ENCODE data around the gene BLOC1S4. TPM values are rescaled to one million over a fixed set of nuclear protein-coding genes. Genes with fewer than 3 reads are reported as not detected.
"Not testable (repeated sequence)": the region's sequence is repeated elsewhere in the genome, so short reads cannot be mapped to it uniquely, and the experiment has no call there.

The BLOC1S4 gene
- total RNA-seq, 1 donor from 2014 or later: 14.2 TPM

- TF ChIP-seq, protein P1, sequence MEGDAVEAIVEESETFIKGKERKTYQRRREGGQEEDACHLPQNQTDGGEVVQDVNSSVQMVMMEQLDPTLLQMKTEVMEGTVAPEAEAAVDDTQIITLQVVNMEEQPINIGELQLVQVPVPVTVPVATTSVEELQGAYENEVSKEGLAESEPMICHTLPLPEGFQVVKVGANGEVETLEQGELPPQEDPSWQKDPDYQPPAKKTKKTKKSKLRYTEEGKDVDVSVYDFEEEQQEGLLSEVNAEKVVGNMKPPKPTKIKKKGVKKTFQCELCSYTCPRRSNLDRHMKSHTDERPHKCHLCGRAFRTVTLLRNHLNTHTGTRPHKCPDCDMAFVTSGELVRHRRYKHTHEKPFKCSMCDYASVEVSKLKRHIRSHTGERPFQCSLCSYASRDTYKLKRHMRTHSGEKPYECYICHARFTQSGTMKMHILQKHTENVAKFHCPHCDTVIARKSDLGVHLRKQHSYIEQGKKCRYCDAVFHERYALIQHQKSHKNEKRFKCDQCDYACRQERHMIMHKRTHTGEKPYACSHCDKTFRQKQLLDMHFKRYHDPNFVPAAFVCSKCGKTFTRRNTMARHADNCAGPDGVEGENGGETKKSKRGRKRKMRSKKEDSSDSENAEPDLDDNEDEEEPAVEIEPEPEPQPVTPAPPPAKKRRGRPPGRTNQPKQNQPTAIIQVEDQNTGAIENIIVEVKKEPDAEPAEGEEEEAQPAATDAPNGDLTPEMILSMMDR (IDR thresholded peaks at IDR 0.05; ENCODE audit: insufficient read depth, low read length, severe bottlenecking): no peak
- DNase-seq (ENCODE audit: low read depth) (no peak), FAIRE-seq (no peak)
- Histone ChIP-seq H3K36me3 (ENCODE audit: control insufficient read depth, insufficient read depth, low read length) (no peaks in the 10 kb centered on the region), H3K27me3 (ENCODE audit: control insufficient read depth, insufficient read depth, low read length) (no peaks in the 10 kb centered on the region), H3K4me3 (ENCODE audit: low read depth, low read length) (no peak overlapping the region)
Observed at GRCh38 chr4:6754481-6755087, 38.6 kb downstream of the BLOC1S4 start.

DNA sequence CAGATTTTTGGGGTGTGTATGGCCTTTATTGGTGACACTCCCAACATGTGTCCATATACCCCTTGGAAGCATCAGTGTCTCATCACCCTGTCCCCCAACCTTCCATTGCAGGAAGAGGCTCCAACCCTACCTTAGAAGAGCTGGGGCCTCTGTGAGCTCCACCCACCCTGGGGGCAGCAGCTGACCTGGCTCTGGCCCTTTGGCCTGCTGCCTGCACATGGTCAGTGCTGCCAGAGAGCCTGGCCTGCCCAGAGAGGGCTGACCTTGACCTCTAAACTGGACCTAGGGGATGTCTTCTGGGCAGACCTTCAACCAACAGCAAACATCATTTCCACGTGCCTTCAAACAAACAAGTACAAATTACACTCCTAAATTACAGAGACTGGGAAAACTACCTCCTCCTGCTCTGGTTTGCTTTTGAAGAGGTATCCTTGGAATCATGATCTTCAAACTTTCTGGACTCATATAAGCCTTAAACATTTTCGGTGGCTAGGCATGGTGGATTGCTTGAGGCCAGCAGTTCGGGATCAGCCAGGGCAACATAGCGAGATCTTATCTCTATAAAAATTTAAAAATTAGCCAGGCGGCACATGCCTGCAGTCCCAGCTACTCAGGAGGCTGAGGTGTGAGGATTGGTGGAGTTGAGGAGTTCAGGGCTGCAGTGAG is 39.2 kb downstream of the BLOC1S4 start:
- Histone ChIP-seq H3K4me3 (ENCODE audit: low read depth, low read length) (no peak overlapping the region), H3K36me3 (ENCODE audit: control insufficient read depth, insufficient read depth, low read length) (no peaks in the 10 kb centered on the region), H3K27me3 (ENCODE audit: control insufficient read depth, insufficient read depth, low read length) (no peaks in the 10 kb centered on the region)
- DNase-seq (ENCODE audit: low read depth) (no peak), FAIRE-seq (no peak)
- TF ChIP-seq, protein P1 (IDR thresholded peaks at IDR 0.05; ENCODE audit: insufficient read depth, low read length, severe bottlenecking): no peak

DNA sequence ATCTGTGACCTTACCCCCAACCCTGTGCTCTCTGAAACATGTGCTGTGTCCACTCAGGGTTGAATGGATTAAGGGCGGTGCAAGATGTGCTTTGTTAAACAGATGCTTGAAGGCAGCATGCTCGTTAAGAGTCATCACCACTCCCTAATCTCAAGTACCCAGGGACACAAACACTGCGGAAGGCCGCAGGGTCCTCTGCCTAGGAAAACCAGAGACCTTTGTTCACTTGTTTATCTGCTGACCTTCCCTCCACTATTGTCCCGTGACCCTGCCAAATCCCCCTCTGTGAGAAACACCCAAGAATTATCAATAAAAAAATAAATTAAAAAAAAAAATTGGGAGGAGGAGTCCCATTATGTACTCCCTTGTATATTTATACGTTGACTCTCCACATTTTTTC is 40.4 kb downstream of the BLOC1S4 start:
- not testable (repeated sequence) for H3K27me3 ChIP-seq (ENCODE audit: control insufficient read depth, insufficient read depth, low read length); DNase-seq (ENCODE audit: low read depth); H3K36me3 ChIP-seq (ENCODE audit: control insufficient read depth, insufficient read depth, low read length); FAIRE-seq; H3K4me3 ChIP-seq (ENCODE audit: low read depth, low read length)

DNA sequence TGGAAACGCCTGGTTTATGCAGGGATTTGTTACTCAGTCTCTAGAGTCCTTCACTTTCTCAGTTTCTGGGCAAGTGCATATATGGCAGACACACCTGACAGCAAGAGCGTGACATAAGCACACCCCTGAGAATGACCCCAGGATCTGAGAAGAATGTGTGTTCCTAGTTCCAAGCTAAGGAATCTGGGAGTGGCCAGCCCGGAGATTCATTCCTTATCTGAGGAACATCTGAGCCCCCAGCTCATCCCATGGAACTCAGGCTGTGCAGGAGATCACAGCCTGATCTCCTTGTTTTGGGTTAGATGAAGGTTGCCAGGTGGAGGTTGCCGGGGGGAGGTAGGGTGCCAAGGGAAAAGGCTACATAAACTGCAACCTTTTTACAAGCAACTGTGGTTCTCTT is 42.8 kb downstream of the BLOC1S4 start:
- no peaks in the 10 kb centered on the region for H3K27me3 ChIP-seq (ENCODE audit: control insufficient read depth, insufficient read depth, low read length)
- no peaks in the 10 kb centered on the region for H3K36me3 ChIP-seq (ENCODE audit: control insufficient read depth, insufficient read depth, low read length)
- DNase-seq (ENCODE audit: low read depth): no peak
- TF ChIP-seq, protein P1 (IDR thresholded peaks at IDR 0.05; ENCODE audit: insufficient read depth, low read length, severe bottlenecking): no peak
- FAIRE-seq: no peak
- H3K4me3 ChIP-seq (ENCODE audit: low read depth, low read length): no peak overlapping the region

DNA sequence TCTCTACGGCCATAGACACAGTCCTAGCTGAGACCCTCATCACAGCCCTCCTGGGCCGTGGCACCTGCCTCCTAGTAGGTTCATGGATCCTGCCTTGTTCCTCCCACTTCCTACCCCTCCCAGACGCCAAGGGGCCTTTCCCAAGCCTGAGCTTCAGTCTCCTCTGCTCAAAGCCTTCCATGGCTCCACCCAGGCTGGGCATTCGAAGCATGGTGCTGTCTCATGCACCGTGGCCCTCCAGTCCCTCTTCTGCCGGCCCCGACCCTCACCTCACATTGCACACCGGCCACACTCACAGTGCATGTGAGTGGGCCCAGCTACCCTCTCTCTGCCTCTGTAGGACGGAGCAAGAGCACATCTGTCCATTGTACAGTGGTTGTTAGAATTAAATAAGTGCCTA is 44.9 kb downstream of the BLOC1S4 start:
- FAIRE-seq: no peak
- TF ChIP-seq, protein P1 (IDR thresholded peaks at IDR 0.05; ENCODE audit: insufficient read depth, low read length, severe bottlenecking): no peak

DNA sequence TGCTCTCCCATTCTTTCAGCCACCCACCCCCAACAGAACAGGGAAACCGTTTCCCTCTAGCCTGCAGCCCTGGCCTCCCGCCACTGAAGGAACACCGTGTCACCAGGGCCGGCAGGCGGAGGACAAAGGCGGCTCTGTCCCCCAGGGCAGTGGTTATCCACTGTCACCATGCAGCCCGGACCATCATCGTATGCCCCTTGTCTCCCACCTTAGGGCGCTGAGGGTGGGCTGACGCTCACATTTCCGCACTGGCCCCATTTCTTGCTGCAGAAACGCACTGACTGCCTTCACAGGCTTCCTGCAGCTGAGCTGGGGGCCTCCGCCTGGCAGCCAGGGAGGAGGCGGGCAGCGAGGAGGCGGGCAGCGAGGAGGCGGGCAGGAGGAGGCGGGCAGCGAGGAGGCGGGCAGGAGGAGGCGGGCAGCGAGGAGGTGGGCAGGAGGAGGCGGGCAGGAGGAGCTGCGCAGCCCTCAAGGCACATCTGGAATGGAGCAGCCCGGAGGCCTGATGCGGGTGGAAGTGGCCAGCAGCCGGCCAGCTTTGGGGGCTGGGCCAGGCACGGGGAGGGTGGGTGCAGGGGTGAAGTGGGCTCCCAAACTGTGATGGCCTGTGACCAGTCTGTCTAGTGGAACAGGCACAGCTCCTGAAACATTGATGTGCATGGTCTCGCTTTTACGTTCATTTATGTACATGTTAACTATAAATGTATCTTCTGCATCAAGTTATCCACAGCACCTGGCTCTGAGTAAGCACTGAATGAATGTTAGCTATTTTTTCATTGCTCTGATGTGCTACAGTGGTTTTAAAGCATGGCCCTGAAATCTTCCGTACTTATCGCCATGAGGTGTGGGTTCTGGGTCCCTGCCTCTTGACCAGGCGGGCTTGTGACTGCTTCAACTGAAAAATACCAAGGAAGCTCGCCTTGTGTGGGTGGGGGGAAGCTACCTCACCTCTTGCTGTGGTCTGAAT is 46.0 kb downstream of the BLOC1S4 start:
- DNase-seq (ENCODE audit: low read depth): no peak
- no peak overlapping the region for H3K4me3 ChIP-seq (ENCODE audit: low read depth, low read length)
- no peak for FAIRE-seq
- H3K27me3 ChIP-seq (ENCODE audit: control insufficient read depth, insufficient read depth, low read length): no peaks in the 10 kb centered on the region
- TF ChIP-seq, protein P1 (IDR thresholded peaks at IDR 0.05; ENCODE audit: insufficient read depth, low read length, severe bottlenecking): no peak
- no peaks in the 10 kb centered on the region for H3K36me3 ChIP-seq (ENCODE audit: control insufficient read depth, insufficient read depth, low read length)

More for the DNA sequence above, 44.9 kb downstream of the BLOC1S4 start:
- H3K4me3 ChIP-seq (ENCODE audit: low read depth, low read length): no peak overlapping the region
- no peaks in the 10 kb centered on the region for H3K27me3 ChIP-seq (ENCODE audit: control insufficient read depth, insufficient read depth, low read length)
- DNase-seq (ENCODE audit: low read depth): no peak
- H3K36me3 ChIP-seq (ENCODE audit: control insufficient read depth, insufficient read depth, low read length): no peaks in the 10 kb centered on the region
